Measurements from ENCODE around the gene ACTR1A. TPM values are rescaled to one million over a fixed set of nuclear protein-coding genes. Genes with fewer than 3 reads are reported as not detected.

ACTR1A gene
- total RNA-seq, 1 donor from 2014 or later, result 60.9 TPM

GRCh38 chr10:102491136-102491535, 11.4 kb downstream of the ACTR1A start:
- DNase-seq, result no peak
- Mint-ChIP-seq H3K36me3 (ENCODE audit: low read depth) (peaks cover 19% of the 10 kb centered on the region), H3K27ac (no peak overlapping the region), H3K27me3 (no peaks in the 10 kb centered on the region), H3K9me3 (no peaks in the 10 kb centered on the region), H3K4me3 (no peak overlapping the region), H3K4me1 (peaks cover 8% of the 10 kb centered on the region)
- intact Hi-C loops (cut with micrococcal nuclease), result no loop called here

DNA sequence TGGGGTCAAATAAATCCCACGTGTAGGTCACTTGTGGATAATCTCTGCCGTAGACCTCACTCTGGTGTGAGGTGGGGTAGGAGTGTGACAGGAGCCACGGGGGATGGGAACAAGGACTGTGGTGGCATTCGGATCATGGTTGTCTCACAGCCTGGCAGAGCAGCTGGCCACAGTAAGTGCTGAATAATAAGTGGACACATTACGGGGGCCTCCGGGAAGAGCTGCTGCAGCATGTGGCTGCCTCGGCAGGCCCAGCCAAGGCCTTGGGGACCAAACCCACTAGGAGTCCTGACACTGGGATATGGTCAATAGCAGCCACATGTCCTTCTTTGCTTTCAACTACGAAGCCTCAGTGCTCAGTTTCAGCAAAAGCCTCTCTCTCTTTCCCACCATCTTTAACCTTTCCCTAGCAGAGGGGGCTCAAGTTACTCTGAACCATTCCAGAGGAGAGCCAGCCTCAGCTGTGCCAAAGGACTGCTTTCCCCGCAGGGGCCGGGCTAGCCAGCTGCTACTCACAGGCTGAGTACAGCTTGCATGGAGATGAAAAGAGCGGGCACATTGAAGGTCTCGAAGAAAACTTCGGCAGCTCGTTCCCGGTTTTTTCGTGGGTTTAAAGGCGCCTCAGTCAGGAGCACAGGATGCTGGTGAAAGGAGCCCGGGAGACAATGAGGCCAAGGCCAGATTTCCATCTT, 17.3 kb downstream of the ACTR1A start:
- intact Hi-C loops (cut with micrococcal nuclease), result no loop called here
- Mint-ChIP-seq H3K4me3 (no peak overlapping the region), H3K36me3 (ENCODE audit: low read depth) (peaks cover 45% of the 10 kb centered on the region), H3K27ac (no peak overlapping the region), H3K4me1 (no peaks in the 10 kb centered on the region), H3K27me3 (no peaks in the 10 kb centered on the region), H3K9me3 (no peaks in the 10 kb centered on the region)
- no peak for DNase-seq

GRCh38 chr10:102484021-102484420, 18.5 kb downstream of the ACTR1A start:
- intact Hi-C loops (cut with micrococcal nuclease), result no loop called here
- no peaks in the 10 kb centered on the region for H3K9me3 Mint-ChIP-seq
- no peak overlapping the region for H3K27ac Mint-ChIP-seq
- no peaks in the 10 kb centered on the region for H3K27me3 Mint-ChIP-seq
- no peak overlapping the region for H3K4me3 Mint-ChIP-seq
- no peak for DNase-seq
- peaks cover 45% of the 10 kb centered on the region for H3K36me3 Mint-ChIP-seq (ENCODE audit: low read depth)
- peaks cover 2% of the 10 kb centered on the region for H3K4me1 Mint-ChIP-seq

GRCh38 chr10:102480396-102480795, 22.1 kb downstream of the ACTR1A start:
- H3K9me3 Mint-ChIP-seq, result no peaks in the 10 kb centered on the region
- DNase-seq, result no peak
- intact Hi-C loops (cut with micrococcal nuclease), result no loop called here
- no peaks in the 10 kb centered on the region for H3K27me3 Mint-ChIP-seq
- H3K36me3 Mint-ChIP-seq (ENCODE audit: low read depth), result peaks cover 35% of the 10 kb centered on the region
- H3K4me3 Mint-ChIP-seq, result no peak overlapping the region
- H3K4me1 Mint-ChIP-seq, result peaks cover 7% of the 10 kb centered on the region
- no peak overlapping the region for H3K27ac Mint-ChIP-seq

DNA sequence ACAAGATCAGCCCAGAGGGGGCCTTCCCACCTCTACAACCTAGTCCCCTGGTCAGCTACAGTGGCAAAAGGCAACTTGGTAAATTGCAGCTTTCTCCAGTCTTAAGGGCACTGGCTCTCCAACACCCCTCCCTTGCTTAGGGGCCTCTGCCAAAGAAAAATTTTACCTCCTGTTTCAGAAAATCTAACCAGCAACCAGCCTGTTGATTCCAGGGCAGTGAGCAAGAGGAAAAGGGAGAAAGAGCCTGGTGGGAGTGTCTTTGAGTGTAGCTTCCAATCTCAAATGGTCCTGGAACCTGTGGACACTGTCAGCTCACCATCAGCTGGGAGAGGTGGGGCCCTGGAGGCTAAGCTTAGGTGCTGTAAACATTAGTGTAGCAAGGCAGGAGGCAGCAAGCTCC, 22.9 kb downstream of the ACTR1A start:
- H3K4me3 Mint-ChIP-seq, result no peak overlapping the region
- H3K36me3 Mint-ChIP-seq (ENCODE audit: low read depth), result peaks cover 35% of the 10 kb centered on the region
- H3K4me1 Mint-ChIP-seq, result peaks cover 11% of the 10 kb centered on the region
- intact Hi-C loops (cut with micrococcal nuclease), result loop anchor here (1.0 to 5.0 kb wide), 5 partner anchors 45 to 312 kb away; no protein-coding TSS in a partner anchor
- no peaks in the 10 kb centered on the region for H3K27me3 Mint-ChIP-seq
- H3K9me3 Mint-ChIP-seq, result no peaks in the 10 kb centered on the region
- H3K27ac Mint-ChIP-seq, result no peak overlapping the region
- DNase-seq, result no peak

GRCh38 chr10:102476466-102477141, 25.9 kb downstream of the ACTR1A start:
- peaks cover 26% of the 10 kb centered on the region for H3K36me3 Mint-ChIP-seq (ENCODE audit: low read depth)
- peaks cover 22% of the 10 kb centered on the region for H3K4me1 Mint-ChIP-seq
- H3K4me3 Mint-ChIP-seq, result no peak overlapping the region
- no peak for DNase-seq
- intact Hi-C loops (cut with micrococcal nuclease), result loop anchor here (5.0 kb wide), 1 partner anchor 309 kb away; no protein-coding TSS in a partner anchor
- no peaks in the 10 kb centered on the region for H3K9me3 Mint-ChIP-seq
- no peaks in the 10 kb centered on the region for H3K27me3 Mint-ChIP-seq
- peak overlapping the region; percentile 70 for H3K27ac Mint-ChIP-seq

GRCh38 chr10:102475451-102476040, 27.0 kb downstream of the ACTR1A start:
- intact Hi-C loops (cut with micrococcal nuclease), result loop anchor here (5.0 kb wide), 1 partner anchor 308 kb away; no protein-coding TSS in a partner anchor
- Mint-ChIP-seq H3K4me1 (peaks cover 22% of the 10 kb centered on the region), H3K9me3 (no peaks in the 10 kb centered on the region), H3K4me3 (no peak overlapping the region), H3K36me3 (ENCODE audit: low read depth) (peaks cover 18% of the 10 kb centered on the region), H3K27ac (peak overlapping the region; percentile 29), H3K27me3 (no peaks in the 10 kb centered on the region)
- DNase-seq, result no peak

DNA sequence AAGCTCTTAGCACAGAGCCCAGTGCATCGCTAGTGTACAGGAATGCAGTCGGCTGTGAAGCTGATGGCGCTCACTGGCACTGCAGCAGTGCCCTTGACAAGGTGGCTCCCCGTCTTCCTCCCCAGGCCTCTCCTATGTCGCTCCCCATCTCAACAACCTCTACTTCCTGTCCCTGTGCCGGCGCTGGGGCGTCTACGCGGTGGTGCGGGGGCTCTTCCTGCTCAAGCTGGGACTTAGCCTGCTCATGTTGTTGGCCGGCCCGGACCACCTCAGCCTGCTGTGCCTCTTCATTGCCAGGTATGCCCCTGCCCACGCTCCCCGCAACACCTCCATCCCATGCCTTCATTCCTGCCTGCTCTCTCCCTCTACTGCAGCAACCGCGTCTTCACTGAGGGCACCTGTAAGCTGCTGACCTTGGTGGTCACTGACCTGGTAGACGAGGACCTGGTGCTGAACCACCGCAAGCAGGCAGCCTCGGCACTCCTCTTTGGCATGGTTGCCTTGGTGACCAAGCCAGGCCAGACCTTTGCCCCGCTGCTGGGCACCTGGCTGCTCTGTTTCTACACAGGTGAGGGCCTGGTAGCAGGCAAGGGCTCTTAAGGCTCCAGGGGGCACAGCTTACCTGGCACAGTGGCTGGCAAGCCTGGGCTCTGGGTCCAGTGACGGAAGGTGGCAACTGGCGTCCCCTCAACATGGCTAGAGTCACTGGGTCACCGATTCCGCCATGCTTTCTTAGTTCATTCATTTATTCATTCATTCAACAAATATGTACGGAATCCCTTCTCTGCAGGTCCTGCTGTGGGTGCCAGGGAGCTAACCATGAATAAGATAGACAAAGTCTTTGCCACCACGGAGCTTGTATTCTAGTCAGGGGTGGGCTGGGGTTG, 28.8 kb downstream of the ACTR1A start:
- intact Hi-C loops (cut with micrococcal nuclease), result no loop called here
- Mint-ChIP-seq H3K4me1 (peaks cover 22% of the 10 kb centered on the region), H3K36me3 (ENCODE audit: low read depth) (peaks cover 19% of the 10 kb centered on the region), H3K4me3 (no peak overlapping the region), H3K9me3 (no peaks in the 10 kb centered on the region), H3K27me3 (no peaks in the 10 kb centered on the region), H3K27ac (peak overlapping the region; percentile 2)
- peak; percentile 70 for DNase-seq

- Mint-ChIP-seq H3K27ac (no peak overlapping the region), H3K9me3 (no peaks in the 10 kb centered on the region), H3K4me1 (peaks cover 20% of the 10 kb centered on the region), H3K27me3 (no peaks in the 10 kb centered on the region), H3K36me3 (ENCODE audit: low read depth) (peaks cover 15% of the 10 kb centered on the region), H3K4me3 (no peak overlapping the region)
- no peak for DNase-seq
- intact Hi-C loops (cut with micrococcal nuclease), result no loop called here
These were observed 31.6 kb downstream of the ACTR1A start for GRCh38 chr10:102470579-102471546.

- Mint-ChIP-seq H3K36me3 (ENCODE audit: low read depth) (peaks cover 7% of the 10 kb centered on the region), H3K4me1 (peaks cover 17% of the 10 kb centered on the region), H3K27me3 (no peaks in the 10 kb centered on the region), H3K27ac (no peak overlapping the region), H3K4me3 (no peak overlapping the region), H3K9me3 (no peaks in the 10 kb centered on the region)
- DNase-seq, result no peak
- intact Hi-C loops (cut with micrococcal nuclease), result no loop called here
These were observed 33.8 kb downstream of the ACTR1A start for GRCh38 chr10:102468683-102469082.

DNA sequence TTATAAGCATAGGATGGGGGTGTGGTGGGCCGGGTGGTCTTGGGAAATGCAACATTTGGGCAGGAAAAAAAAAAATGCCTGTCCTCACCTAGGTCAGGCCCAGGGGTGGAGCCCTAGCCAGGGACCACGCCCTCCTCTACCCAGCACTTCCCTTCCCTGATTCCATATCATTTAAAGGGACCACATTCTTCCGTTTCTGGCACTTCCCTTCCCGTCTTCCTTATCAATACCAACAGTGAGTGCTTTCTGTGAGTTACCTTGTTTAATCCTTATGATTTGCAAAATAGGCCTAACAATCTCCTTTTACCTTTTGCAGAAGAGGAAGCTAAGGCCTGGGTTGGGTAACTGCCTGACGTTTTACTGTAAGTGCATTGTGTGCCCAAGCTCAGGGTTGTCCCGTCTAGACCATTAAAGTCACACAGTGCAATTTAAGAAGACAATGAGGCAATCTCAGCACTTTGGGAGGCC, 34.5 kb downstream of the ACTR1A start:
- intact Hi-C loops (cut with micrococcal nuclease), result no loop called here
- no peaks in the 10 kb centered on the region for H3K27me3 Mint-ChIP-seq
- no peaks in the 10 kb centered on the region for H3K9me3 Mint-ChIP-seq
- no peak overlapping the region for H3K27ac Mint-ChIP-seq
- no peak overlapping the region for H3K4me3 Mint-ChIP-seq
- H3K36me3 Mint-ChIP-seq (ENCODE audit: low read depth), result peaks cover 7% of the 10 kb centered on the region
- no peak for DNase-seq
- peaks cover 13% of the 10 kb centered on the region for H3K4me1 Mint-ChIP-seq

DNA sequence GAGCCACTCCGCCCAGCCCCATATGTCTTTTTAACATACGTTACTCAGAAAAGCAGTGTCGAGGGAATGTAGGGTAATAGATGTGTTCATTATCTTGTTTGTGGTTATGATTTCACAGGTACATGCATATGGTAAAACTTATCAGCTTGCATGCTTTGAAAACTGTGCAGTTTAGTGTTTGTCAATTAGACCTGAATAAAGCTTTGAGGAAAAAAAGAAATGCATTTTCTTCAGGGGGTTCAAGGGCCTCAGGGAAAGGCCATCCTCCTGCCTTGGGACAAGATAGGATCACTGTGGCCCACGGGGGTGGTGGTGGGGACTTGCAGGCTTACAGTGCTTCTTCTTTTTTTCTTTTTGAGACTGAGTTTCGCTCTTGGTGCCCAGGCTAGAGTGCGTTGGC, 35.2 kb downstream of the ACTR1A start:
- Mint-ChIP-seq H3K27ac (no peak overlapping the region), H3K27me3 (peaks cover 5% of the 10 kb centered on the region), H3K4me3 (no peak overlapping the region), H3K9me3 (no peaks in the 10 kb centered on the region), H3K4me1 (peaks cover 17% of the 10 kb centered on the region), H3K36me3 (ENCODE audit: low read depth) (peaks cover 6% of the 10 kb centered on the region)
- intact Hi-C loops (cut with micrococcal nuclease), result no loop called here
- no peak for DNase-seq

Data from activated CD4-positive, alpha-beta T cell treated with anti-CD3 and anti-CD28 coated beads, Interleukin-2, amount 10 ng/mL, durations not matched to agents 24 days and 14 days (primary cell).